ENCODE results near the gene ZP1.

Gene ZP1

DNA sequence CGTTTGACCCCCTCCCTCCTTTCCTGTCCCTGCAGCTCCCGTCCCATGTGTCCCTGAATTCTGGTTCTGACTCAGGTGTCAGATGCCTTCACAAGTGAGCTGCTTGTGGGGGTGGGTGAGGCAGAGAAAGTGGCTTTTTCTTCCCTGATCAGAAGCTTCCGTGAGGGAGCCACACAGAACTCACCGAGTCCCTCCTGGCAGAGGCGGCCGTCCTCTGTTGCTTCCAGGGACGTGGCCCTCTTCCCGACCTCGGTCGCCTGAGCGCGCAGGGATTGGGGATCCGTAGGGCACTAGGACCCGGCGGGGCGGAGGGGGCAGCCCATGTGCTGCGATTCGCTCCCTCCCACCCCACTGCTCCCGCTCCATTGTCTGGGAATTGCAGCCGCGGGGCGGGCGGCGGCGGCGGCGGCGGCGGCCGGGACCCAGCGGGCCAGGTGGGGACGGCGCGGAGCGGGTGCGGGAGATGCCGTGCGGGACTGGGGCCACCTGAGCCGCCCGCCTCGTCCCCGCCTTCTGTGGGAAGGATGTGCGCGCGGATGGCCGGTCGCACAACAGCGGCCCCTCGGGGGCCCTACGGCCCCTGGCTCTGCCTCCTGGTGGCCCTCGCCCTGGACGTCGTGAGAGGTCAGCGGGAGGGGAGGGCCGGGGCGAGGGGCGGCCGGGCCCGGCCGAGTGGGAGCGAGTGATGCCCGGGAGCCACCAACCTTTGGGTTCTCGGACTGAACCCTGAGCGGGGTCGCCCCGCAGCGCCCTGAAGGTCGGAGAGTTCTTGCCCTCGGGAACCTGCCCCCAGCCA, 57.0 kb downstream of the ZP1 start, which contains the start of gene TMEM132A (continued):
- peak; percentile 83; the same call in 1 of the 2 replicates for TF ChIP-seq ZNF600 (tag by site-specific recombination; IDR thresholded peaks at IDR 0.05)
- peak; percentile 97 for TF ChIP-seq IKZF3 (tag by site-specific recombination; IDR thresholded peaks at IDR 0.05)
- TF ChIP-seq KLF9 (tag by site-specific recombination; IDR thresholded peaks at IDR 0.05; ENCODE audit: low read depth): no peak
- no peak for TF ChIP-seq KLF16 (tag by site-specific recombination; IDR thresholded peaks at IDR 0.05)
- TF ChIP-seq ZSCAN23 (tag by site-specific recombination; IDR thresholded peaks at IDR 0.05): peak; percentile 65; the same call in 1 of the 2 replicates
- peak; percentile 30; the same call in 1 of the 2 replicates for TF ChIP-seq KLF10 (tag by site-specific recombination; IDR thresholded peaks at IDR 0.05)
- TF ChIP-seq ZNF623 (tag by site-specific recombination; IDR thresholded peaks at IDR 0.05): no peak
- peak; percentile 88 for TF ChIP-seq ZBTB48 (tag by site-specific recombination; IDR thresholded peaks at IDR 0.05)
- peak; percentile 76 for TF ChIP-seq ZBTB17 (tag by site-specific recombination; IDR thresholded peaks at IDR 0.05)
- TF ChIP-seq MEIS1 (CRISPR knock-in tag; IDR thresholded peaks at IDR 0.05; ENCODE audit: borderline replicate concordance): no peak
- TF ChIP-seq, protein P1, sequence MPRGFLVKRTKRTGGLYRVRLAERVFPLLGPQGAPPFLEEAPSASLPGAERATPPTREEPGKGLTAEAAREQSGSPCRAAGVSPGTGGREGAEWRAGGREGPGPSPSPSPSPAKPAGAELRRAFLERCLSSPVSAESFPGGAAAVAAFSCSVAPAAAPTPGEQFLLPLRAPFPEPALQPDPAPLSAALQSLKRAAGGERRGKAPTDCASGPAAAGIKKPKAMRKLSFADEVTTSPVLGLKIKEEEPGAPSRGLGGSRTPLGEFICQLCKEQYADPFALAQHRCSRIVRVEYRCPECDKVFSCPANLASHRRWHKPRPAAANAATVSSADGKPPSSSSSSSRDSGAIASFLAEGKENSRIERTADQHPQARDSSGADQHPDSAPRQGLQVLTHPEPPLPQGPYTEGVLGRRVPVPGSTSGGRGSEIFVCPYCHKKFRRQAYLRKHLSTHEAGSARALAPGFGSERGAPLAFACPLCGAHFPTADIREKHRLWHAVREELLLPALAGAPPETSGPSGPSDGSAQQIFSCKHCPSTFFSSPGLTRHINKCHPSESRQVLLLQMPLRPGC (tag by site-specific recombination; IDR thresholded peaks at IDR 0.05): 0 out of 2 replicates have a peak, but pooled peaks have one; percentile 58
- TF ChIP-seq BCL11B (tag by site-specific recombination; IDR thresholded peaks at IDR 0.05; ENCODE audit: low read depth): no peak
- TF ChIP-seq ZFP69B (tag by site-specific recombination; IDR thresholded peaks at IDR 0.05): no peak
- TF ChIP-seq, protein P2, sequence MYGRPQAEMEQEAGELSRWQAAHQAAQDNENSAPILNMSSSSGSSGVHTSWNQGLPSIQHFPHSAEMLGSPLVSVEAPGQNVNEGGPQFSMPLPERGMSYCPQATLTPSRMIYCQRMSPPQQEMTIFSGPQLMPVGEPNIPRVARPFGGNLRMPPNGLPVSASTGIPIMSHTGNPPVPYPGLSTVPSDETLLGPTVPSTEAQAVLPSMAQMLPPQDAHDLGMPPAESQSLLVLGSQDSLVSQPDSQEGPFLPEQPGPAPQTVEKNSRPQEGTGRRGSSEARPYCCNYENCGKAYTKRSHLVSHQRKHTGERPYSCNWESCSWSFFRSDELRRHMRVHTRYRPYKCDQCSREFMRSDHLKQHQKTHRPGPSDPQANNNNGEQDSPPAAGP (tag by site-specific recombination; IDR thresholded peaks at IDR 0.05): peak; percentile 61; the same call in 1 of the 2 replicates
- no peak for TF ChIP-seq ZBTB1 (tag by site-specific recombination; IDR thresholded peaks at IDR 0.05)
- TF ChIP-seq SCRT2 (tag by site-specific recombination; IDR thresholded peaks at IDR 0.05): 0 out of 2 replicates have a peak, but pooled peaks have one; percentile 15
- TF ChIP-seq, protein P3, sequence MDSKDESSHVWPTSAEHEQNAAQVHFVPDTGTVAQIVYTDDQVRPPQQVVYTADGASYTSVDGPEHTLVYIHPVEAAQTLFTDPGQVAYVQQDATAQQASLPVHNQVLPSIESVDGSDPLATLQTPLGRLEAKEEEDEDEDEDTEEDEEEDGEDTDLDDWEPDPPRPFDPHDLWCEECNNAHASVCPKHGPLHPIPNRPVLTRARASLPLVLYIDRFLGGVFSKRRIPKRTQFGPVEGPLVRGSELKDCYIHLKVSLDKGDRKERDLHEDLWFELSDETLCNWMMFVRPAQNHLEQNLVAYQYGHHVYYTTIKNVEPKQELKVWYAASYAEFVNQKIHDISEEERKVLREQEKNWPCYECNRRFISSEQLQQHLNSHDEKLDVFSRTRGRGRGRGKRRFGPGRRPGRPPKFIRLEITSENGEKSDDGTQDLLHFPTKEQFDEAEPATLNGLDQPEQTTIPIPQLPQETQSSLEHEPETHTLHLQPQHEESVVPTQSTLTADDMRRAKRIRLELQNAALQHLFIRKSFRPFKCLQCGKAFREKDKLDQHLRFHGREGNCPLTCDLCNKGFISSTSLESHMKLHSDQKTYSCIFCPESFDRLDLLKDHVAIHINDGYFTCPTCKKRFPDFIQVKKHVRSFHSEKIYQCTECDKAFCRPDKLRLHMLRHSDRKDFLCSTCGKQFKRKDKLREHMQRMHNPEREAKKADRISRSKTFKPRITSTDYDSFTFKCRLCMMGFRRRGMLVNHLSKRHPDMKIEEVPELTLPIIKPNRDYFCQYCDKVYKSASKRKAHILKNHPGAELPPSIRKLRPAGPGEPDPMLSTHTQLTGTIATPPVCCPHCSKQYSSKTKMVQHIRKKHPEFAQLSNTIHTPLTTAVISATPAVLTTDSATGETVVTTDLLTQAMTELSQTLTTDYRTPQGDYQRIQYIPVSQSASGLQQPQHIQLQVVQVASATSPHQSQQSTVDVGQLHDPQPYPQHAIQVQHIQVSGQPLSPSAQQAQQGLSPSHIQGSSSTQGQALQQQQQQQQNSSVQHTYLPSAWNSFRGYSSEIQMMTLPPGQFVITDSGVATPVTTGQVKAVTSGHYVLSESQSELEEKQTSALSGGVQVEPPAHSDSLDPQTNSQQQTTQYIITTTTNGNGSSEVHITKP (tag by site-specific recombination; IDR thresholded peaks at IDR 0.05): peak; percentile 89
- peak; percentile 53; the same call in 1 of the 2 replicates for TF ChIP-seq ZFP37 (tag by site-specific recombination; IDR thresholded peaks at IDR 0.05)
- peak; percentile 67; the same call in 1 of the 2 replicates for TF ChIP-seq MZF1 (tag by site-specific recombination; IDR thresholded peaks at IDR 0.05; ENCODE audit: borderline replicate concordance)
- no peak for TF ChIP-seq ZNF174 (tag by site-specific recombination; IDR thresholded peaks at IDR 0.05)
- TF ChIP-seq, protein P4, sequence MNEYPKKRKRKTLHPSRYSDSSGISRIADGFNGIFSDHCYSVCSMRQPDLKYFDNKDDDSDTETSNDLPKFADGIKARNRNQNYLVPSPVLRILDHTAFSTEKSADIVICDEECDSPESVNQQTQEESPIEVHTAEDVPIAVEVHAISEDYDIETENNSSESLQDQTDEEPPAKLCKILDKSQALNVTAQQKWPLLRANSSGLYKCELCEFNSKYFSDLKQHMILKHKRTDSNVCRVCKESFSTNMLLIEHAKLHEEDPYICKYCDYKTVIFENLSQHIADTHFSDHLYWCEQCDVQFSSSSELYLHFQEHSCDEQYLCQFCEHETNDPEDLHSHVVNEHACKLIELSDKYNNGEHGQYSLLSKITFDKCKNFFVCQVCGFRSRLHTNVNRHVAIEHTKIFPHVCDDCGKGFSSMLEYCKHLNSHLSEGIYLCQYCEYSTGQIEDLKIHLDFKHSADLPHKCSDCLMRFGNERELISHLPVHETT (tag by site-specific recombination; IDR thresholded peaks at IDR 0.05): peak; percentile 43; the same call in 1 of the 2 replicates
- TF ChIP-seq ZNF660 (tag by site-specific recombination; IDR thresholded peaks at IDR 0.05): peak; percentile 63; the same call in 1 of the 2 replicates
- TF ChIP-seq RBAK (tag by site-specific recombination; IDR thresholded peaks at IDR 0.05): no peak
- TF ChIP-seq ZNF366 (tag by site-specific recombination; conservative IDR thresholded peaks at IDR 0.05): 0 out of 2 replicates have a peak, but pooled peaks have one; percentile 19
- TF ChIP-seq ZSCAN30 (tag by site-specific recombination; IDR thresholded peaks at IDR 0.05): peak; percentile 35; the same call in 1 of the 2 replicates
- TF ChIP-seq, protein P5, sequence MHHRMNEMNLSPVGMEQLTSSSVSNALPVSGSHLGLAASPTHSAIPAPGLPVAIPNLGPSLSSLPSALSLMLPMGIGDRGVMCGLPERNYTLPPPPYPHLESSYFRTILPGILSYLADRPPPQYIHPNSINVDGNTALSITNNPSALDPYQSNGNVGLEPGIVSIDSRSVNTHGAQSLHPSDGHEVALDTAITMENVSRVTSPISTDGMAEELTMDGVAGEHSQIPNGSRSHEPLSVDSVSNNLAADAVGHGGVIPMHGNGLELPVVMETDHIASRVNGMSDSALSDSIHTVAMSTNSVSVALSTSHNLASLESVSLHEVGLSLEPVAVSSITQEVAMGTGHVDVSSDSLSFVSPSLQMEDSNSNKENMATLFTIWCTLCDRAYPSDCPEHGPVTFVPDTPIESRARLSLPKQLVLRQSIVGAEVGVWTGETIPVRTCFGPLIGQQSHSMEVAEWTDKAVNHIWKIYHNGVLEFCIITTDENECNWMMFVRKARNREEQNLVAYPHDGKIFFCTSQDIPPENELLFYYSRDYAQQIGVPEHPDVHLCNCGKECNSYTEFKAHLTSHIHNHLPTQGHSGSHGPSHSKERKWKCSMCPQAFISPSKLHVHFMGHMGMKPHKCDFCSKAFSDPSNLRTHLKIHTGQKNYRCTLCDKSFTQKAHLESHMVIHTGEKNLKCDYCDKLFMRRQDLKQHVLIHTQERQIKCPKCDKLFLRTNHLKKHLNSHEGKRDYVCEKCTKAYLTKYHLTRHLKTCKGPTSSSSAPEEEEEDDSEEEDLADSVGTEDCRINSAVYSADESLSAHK (tag by site-specific recombination; IDR thresholded peaks at IDR 0.05): no peak
- TF ChIP-seq ZNF596 (tag by site-specific recombination; IDR thresholded peaks at IDR 0.05): 0 out of 2 replicates have a peak, but pooled peaks have one; percentile 16
- TF ChIP-seq, protein P6, sequence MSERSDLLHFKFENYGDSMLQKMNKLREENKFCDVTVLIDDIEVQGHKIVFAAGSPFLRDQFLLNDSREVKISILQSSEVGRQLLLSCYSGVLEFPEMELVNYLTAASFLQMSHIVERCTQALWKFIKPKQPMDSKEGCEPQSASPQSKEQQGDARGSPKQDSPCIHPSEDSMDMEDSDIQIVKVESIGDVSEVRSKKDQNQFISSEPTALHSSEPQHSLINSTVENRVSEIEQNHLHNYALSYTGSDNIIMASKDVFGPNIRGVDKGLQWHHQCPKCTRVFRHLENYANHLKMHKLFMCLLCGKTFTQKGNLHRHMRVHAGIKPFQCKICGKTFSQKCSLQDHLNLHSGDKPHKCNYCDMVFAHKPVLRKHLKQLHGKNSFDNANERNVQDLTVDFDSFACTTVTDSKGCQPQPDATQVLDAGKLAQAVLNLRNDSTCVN (tag by site-specific recombination; optimal IDR thresholded peaks at IDR 0.05): peak; percentile 59

Measured in HEK293 (cell line).